GM18951 (cell line): ENCODE data around the gene TRAPPC8.

Experiments
- POLR2A ChIP-seq: IDR thresholded peaks from 4 replicates; pipeline ENCODE4 v1.6.1; 2011; ENCODE audit warnings: mild to moderate bottlenecking; ENCODE audit not compliant: insufficient read length, insufficient read depth; ENCODE audit errors: extremely low read depth
- in situ Hi-C: fragments of 300-500 bp; cut with MboI; formaldehyde crosslinking; loops from one replicate; pipeline ENCODE4 v1.12.0; 2022; ENCODE audit warnings: low sequenced_read_pairs, mixed read lengths, inconsistent platforms; ENCODE audit not compliant: unreplicated experiment

TRAPPC8 gene

DNA sequence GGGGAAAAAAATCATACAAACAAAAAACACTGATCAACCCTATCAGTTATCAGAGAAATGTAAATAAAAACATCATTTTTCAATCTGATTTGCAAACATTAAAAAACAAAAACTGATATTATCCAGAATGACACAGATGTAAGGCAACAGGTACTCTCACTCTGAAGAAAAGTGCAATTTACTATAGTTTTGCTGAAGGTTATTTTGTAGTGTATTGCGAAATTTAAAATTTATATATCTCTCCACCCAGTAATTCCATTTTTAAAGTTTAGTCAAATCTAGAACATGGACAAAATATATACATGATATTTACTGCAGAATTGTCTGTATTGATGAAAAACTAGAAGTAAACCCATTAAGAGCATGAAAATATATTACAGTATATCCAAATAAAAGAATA is 79.8 kb downstream of the TRAPPC8 start:
- no peak for TF ChIP-seq POLR2A
- in situ Hi-C loops: no loop called here

DNA sequence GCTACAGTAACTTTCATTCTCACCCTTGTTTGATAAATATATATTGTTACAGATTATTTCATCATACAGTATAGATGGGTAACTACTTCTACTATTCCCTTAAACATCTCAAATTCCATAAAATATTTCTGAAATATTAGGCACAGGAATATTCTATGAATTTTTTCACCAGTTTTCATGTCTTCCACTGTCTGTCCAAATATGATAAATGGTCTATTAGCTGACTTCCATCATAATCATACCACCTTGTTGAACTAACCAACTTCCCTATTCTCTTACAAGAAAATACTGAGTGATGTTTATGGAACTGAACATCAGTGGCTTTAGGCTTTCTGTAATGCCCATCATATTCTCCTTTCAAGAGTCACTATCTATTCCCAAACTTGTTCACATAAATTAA is 82.4 kb downstream of the TRAPPC8 start:
- in situ Hi-C loops: no loop called here
- TF ChIP-seq POLR2A: no peak

- in situ Hi-C loops: no loop called here
- no peak for TF ChIP-seq POLR2A
Measured at GRCh38 chr18:31857526-31858106, 85.3 kb downstream of the TRAPPC8 start.

GRCh38 chr18:31850844-31851243 is 92.1 kb downstream of the TRAPPC8 start:
- TF ChIP-seq POLR2A: no peak
- in situ Hi-C loops: no loop called here

DNA sequence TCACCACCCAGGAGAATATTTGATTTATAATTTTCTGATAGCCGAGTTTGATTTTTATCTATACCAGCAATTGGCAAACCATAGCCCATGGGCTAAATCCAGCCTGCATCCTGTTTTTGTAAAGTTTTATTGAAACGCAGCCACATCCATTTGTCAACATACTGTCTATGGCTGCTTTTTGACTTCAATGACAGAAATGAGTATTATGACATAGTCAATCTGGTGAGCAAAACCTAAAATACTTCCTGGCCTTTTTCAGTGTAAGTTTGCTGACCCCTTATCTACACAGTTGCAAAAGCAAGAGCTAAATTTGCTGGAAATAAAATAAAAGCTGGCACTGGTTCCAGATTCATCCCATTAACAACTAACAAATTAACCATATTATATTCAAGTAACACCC is 102.4 kb downstream of the TRAPPC8 start:
- in situ Hi-C loops: no loop called here
- no peak for TF ChIP-seq POLR2A

DNA sequence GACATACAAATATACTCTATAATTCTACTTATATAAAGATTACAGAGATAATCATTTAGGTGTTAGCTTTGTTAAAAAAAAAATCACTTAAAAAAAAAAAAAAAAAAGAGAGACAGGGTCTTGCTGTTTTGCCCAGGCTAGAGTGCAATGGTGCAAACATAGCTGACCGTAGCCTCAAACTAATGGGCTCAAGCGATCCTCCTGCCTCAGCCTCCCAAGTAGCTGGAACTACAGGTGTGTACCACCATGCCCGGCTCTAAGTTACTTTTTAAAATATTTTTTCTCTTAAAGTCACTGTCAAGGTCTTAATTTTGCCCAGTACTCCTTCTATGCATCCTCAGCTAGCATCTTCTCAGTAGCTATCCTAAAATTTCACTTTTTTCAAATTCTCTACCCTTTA is 105.0 kb downstream of the TRAPPC8 start:
- no peak for TF ChIP-seq POLR2A
- in situ Hi-C loops: no loop called here

- in situ Hi-C loops: no loop called here
- no peak for TF ChIP-seq POLR2A
Measured at GRCh38 chr18:31835528-31836133, 107.3 kb downstream of the TRAPPC8 start.

DNA sequence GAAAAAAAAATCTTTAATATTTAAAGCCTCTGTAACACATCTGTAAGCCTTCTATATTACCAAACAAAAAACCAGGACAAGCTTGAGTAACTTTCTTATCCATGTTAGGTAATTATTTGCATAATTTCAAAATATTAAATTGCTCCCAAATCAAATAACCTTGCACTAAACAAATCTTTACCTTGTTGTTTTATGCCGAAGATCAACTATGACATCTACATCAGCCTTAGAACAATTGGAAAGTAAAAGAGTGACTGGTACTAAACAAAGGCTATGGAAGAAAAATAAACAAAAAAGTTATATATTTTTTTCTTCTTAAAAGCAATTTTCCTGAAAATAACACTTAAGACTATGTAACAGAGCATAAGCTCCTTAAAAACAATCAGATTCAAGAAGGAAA is 111.0 kb downstream of the TRAPPC8 start:
- no peak for TF ChIP-seq POLR2A
- in situ Hi-C loops: no loop called here

- TF ChIP-seq POLR2A: no peak
- in situ Hi-C loops: no loop called here
Measured at GRCh38 chr18:31830686-31831085, 112.2 kb downstream of the TRAPPC8 start.

GRCh38 chr18:31828613-31829012 is 114.3 kb downstream of the TRAPPC8 start:
- in situ Hi-C loops: loop anchor here (5.0 kb wide), 1 partner anchor 266 kb away; no protein-coding TSS in a partner anchor

DNA sequence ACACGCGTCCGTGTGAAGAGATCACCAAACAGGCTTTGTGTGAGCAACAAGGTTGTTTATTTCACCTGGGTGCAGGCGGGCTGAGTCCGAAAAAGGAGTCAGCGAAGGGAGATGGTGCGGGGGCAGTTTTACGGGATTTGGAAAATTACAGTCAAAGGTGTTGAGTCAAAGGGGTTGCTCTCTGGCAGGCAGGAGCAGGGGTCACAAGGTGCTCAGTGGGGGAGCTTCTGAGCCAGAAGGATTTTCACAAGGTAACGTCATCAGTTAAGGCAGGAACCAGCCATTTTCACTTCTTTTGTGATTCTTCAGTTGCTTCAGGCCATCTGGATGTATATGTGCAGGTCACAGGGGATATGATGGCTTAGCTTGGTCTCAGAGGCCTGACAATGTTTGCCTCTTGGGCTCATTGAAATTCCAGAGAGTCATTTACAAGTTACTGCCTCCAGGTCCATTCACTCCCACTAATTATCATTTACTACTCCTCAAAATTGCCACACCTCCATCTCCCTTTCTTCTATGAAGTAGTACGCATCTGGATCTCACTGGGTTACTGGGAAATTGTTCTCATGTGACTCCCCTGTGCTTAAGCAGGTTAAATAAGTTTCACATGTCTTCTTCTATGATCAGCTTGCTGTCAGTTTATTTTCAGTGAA is 116.1 kb downstream of the TRAPPC8 start:
- in situ Hi-C loops: loop anchor here (5.0 kb wide), 1 partner anchor 264 kb away; no protein-coding TSS in a partner anchor

More at GRCh38 chr18:31828613-31829012, 114.3 kb downstream of the TRAPPC8 start:
- TF ChIP-seq POLR2A: no peak

DNA sequence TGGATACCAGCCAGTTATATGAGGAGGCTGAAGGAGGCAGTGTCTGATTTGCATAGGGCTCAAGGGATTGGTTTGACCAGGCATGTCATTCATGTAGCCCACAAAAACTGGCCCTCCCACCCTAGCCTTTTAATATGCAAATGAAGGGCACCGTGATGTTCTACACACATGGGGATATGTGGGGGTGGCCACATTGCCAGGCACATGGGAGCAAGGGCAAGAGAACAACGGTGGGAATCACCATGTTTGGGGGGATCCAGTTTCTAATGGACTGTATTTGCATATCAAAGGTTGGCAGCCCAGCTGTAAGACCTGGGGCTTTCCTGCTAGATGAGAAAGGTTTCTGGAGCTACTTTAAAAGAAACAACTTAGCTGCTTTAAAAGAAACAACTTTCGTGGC is 117.2 kb downstream of the TRAPPC8 start:
- TF ChIP-seq POLR2A: no peak
- in situ Hi-C loops: loop anchor here (5.0 kb wide), 1 partner anchor 263 kb away; no protein-coding TSS in a partner anchor

GRCh38 chr18:31821545-31822171 is 121.3 kb downstream of the TRAPPC8 start:
- in situ Hi-C loops: no loop called here
- no peak for TF ChIP-seq POLR2A

GRCh38 chr18:31819925-31820229 is 123.1 kb downstream of the TRAPPC8 start:
- in situ Hi-C loops: no loop called here
- no peak for TF ChIP-seq POLR2A
